H1 (cell line): ENCODE data around the gene CYB5R2. TPM values are rescaled to one million over a fixed set of nuclear protein-coding genes. Genes with fewer than 3 reads are reported as not detected.

Experiments
- CTCF ChIA-PET: fragments of 300-600 bp; sonication (Branson Sonifier 250); formaldehyde crosslinking; loops from one replicate; lab custom pipeline; 2021; ENCODE audit not compliant: partially characterized antibody; lab: Charles Lee
- POLR2A ChIA-PET: fragments of 300-600 bp; sonication (Branson Sonifier 250); formaldehyde crosslinking; loops from one replicate; lab custom pipeline; 2021; ENCODE audit warnings: inconsistent platforms; ENCODE audit not compliant: partially characterized antibody; lab: Charles Lee
- DNase-seq, 2 experiments: peaks; one replicate each; pipeline versions ENCODE4 v3.0.0 to v3.0.0-alpha.2; 2010 to 2022; ENCODE audit warnings: low spot score in 2 of 2, low read depth in 1 of 2, mixed read lengths in 1 of 2
- FAIRE-seq: peaks from 2 replicates; lab custom pipeline; 2011; peaks lifted over from hg19 to GRCh38; lab: Jason Lieb, UNC
- H2AFZ ChIP-seq: 2 replicates; pipeline ENCODE4 v1.8.1; 2012; ENCODE audit warnings: low read length, inconsistent platforms
- H2AK5ac ChIP-seq: 2 replicates; pipeline ENCODE4 v1.6.1; 2013; ENCODE audit warnings: low read depth, low read length
- H2BK120ac ChIP-seq: replicated peaks from 2 replicates; pipeline ENCODE3; 2013; ENCODE audit warnings: low read depth, low read length, inconsistent platforms
- H2BK12ac ChIP-seq: 2 replicates; pipeline ENCODE4 v1.6.1; 2013; ENCODE audit warnings: low read depth, low read length
- H2BK15ac ChIP-seq: 2 replicates; pipeline ENCODE4 v1.6.1; 2013; ENCODE audit warnings: low read length
- H2BK20ac ChIP-seq: 2 replicates; pipeline ENCODE4 v1.6.1; 2013; ENCODE audit warnings: low read length
- H2BK5ac ChIP-seq: 2 replicates; pipeline ENCODE4 v1.6.1; 2013; ENCODE audit warnings: low read depth, low read length
- H3K14ac ChIP-seq: 2 replicates; pipeline ENCODE4 v1.6.1; 2013; ENCODE audit warnings: inconsistent platforms; ENCODE audit not compliant: insufficient read length
- H3K18ac ChIP-seq: 2 replicates; pipeline ENCODE4 v1.6.1; 2013; ENCODE audit warnings: low read length; ENCODE audit errors: extremely low read depth
- H3K23ac ChIP-seq: 2 replicates; pipeline ENCODE4 v1.6.1; 2013; ENCODE audit warnings: inconsistent platforms; ENCODE audit not compliant: insufficient read length
- H3K23me2 ChIP-seq: 2 replicates; pipeline ENCODE4 v1.6.1; 2013; ENCODE audit warnings: low read depth, low read length
- H3K27ac ChIP-seq: 2 replicates; pipeline ENCODE4 v1.6.1; 2011; ENCODE audit warnings: low read depth, low read length, inconsistent platforms
- H3K27me3 ChIP-seq, 4 experiments: replicated peaks in 1 of 4; 1 replicate in 1 of 4; 2 replicates in 3 of 4; pipeline versions ENCODE4 v1.6.1 to v1.8.1; 2011 to 2013; ENCODE audit warnings: low read length in 3 of 4, mild to moderate bottlenecking in 3 of 4, inconsistent platforms in 2 of 4, mixed read lengths in 2 of 4, moderate library complexity in 1 of 4; ENCODE audit not compliant: control insufficient read depth in 3 of 4, insufficient read depth in 3 of 4; ENCODE audit errors: extremely low read depth in 1 of 4
- H3K36me3 ChIP-seq, 4 experiments: 2 replicates each; pipeline versions ENCODE4 v1.6.1 to v1.8.1; 2011 to 2013; ENCODE audit warnings: mild to moderate bottlenecking in 4 of 4, low read length in 3 of 4, moderate library complexity in 2 of 4, control low read depth in 1 of 4, inconsistent platforms in 1 of 4; ENCODE audit not compliant: insufficient read depth in 4 of 4, control insufficient read depth in 2 of 4
- H3K4ac ChIP-seq: replicated peaks from 2 replicates; pipeline ENCODE3; 2013; ENCODE audit warnings: low read length, low read depth, mixed read lengths, inconsistent platforms; ENCODE audit not compliant: insufficient read length
- H3K4me1 ChIP-seq, 4 experiments: replicated peaks in 1 of 4; 1 replicate in 1 of 4; 2 replicates in 3 of 4; pipeline versions ENCODE4 v1.6.1 to v1.8.1; 2011 to 2013; ENCODE audit warnings: low read length in 3 of 4, inconsistent platforms in 2 of 4, mixed read lengths in 1 of 4; ENCODE audit not compliant: insufficient read depth in 4 of 4, control insufficient read depth in 3 of 4
- H3K4me2 ChIP-seq, 2 experiments: 2 replicates each; pipeline versions ENCODE4 v1.6.1 to v1.8.1; 2011 to 2013; ENCODE audit warnings: low read depth in 2 of 2, low read length in 2 of 2, control low read depth in 1 of 2, inconsistent platforms in 1 of 2, mild to moderate bottlenecking in 1 of 2; ENCODE audit not compliant: insufficient read depth in 1 of 2
- H3K4me3 ChIP-seq, 4 experiments: fragments of 200-600, 300-600 bp in 1 of 4; sonication (generic), shearing (Covaris generic), sonication (Bioruptor Twin) in 1 of 4; 2 replicates each; pipeline versions ENCODE4 v1.5.1 to v1.8.1; 2011 to 2016; ENCODE audit warnings: low read length in 4 of 4, low read depth in 3 of 4, control low read depth in 2 of 4, inconsistent platforms in 2 of 4, mild to moderate bottlenecking in 2 of 4, mixed read lengths in 1 of 4, moderate library complexity in 1 of 4; ENCODE audit not compliant: insufficient read depth in 2 of 4; ENCODE audit errors: extremely low read depth in 1 of 4
- H3K56ac ChIP-seq: replicated peaks from 2 replicates; pipeline ENCODE3; 2013; ENCODE audit warnings: low read depth, mild to moderate bottlenecking, mixed read lengths, low read length, inconsistent platforms; ENCODE audit not compliant: insufficient read length
- H3K79me1 ChIP-seq: 2 replicates; pipeline ENCODE4 v1.6.1; 2013; ENCODE audit warnings: low read depth, low read length, control low read depth
- H3K79me2 ChIP-seq, 2 experiments: 2 replicates each; pipeline versions ENCODE4 v1.6.1 to v1.8.1; 2012 to 2013; ENCODE audit warnings: low read length in 2 of 2, mild to moderate bottlenecking in 2 of 2, inconsistent platforms in 1 of 2; ENCODE audit not compliant: insufficient read depth in 2 of 2, control insufficient read depth in 1 of 2
- H3K9ac ChIP-seq, 4 experiments: replicated peaks in 1 of 4; 1 replicate in 1 of 4; 2 replicates in 3 of 4; pipeline versions ENCODE4 v1.6.1 to v1.8.1; 2011 to 2013; ENCODE audit warnings: low read depth in 3 of 4, low read length in 3 of 4, control low read depth in 2 of 4, mild to moderate bottlenecking in 2 of 4, moderate library complexity in 2 of 4, inconsistent platforms in 1 of 4; ENCODE audit errors: extremely low read depth in 1 of 4
- H3K9me3 ChIP-seq, 2 experiments: 2 replicates each; pipeline versions ENCODE4 v1.6.1 to v1.8.1; 2012 to 2013; ENCODE audit warnings: mild to moderate bottlenecking in 2 of 2, moderate library complexity in 2 of 2, control low read depth in 1 of 2, inconsistent platforms in 1 of 2, low read depth in 1 of 2, low read length in 1 of 2, mixed read lengths in 1 of 2; ENCODE audit not compliant: insufficient read depth in 2 of 2
- H4K20me1 ChIP-seq, 2 experiments: replicated peaks in 1 of 2; 2 replicates each; pipeline versions ENCODE3 to v1.8.1; 2011 to 2013; ENCODE audit warnings: inconsistent platforms in 2 of 2, low read length in 2 of 2, mild to moderate bottlenecking in 1 of 2; ENCODE audit not compliant: insufficient read depth in 2 of 2, control insufficient read depth in 1 of 2
- H4K5ac ChIP-seq: 2 replicates; pipeline ENCODE4 v1.6.1; 2013; ENCODE audit warnings: low read length, low read depth, mixed read lengths, inconsistent platforms; ENCODE audit not compliant: insufficient read length
- H4K8ac ChIP-seq: 2 replicates; pipeline ENCODE4 v1.8.0; 2013; ENCODE audit warnings: mild to moderate bottlenecking, moderate library complexity, low read length, inconsistent platforms; ENCODE audit not compliant: insufficient read depth; ENCODE audit errors: extremely low read depth
- H4K91ac ChIP-seq: replicated peaks from 2 replicates; pipeline ENCODE3; 2013; ENCODE audit warnings: low read length, mixed read lengths, inconsistent platforms; ENCODE audit not compliant: insufficient read length
- CBX5 ChIP-seq: fragments of 300-800, 300-1000 bp; sonication (generic); IDR thresholded peaks from 2 replicates; pipeline ENCODE4 v1.7.1; 2016; ENCODE audit warnings: antibody characterized with exemption, low read length, low read depth
- CEBPB ChIP-seq: IDR thresholded peaks from 2 replicates; pipeline ENCODE4 v1.6.1; 2012; ENCODE audit warnings: low read depth, low read length
- CREB1 ChIP-seq: IDR thresholded peaks from 2 replicates; pipeline ENCODE4 v1.6.1; 2012; ENCODE audit warnings: inconsistent platforms
- E2F6 ChIP-seq: IDR thresholded peaks from 2 replicates; pipeline ENCODE4 v1.6.1; 2012; ENCODE audit warnings: inconsistent platforms
- EP300 ChIP-seq, 2 experiments: IDR thresholded peaks; 1 replicate in 1 of 2; 2 replicates in 1 of 2; pipeline ENCODE4 v1.6.1; 2011 to 2012; ENCODE audit warnings: low read depth in 2 of 2, low read length in 2 of 2, mild to moderate bottlenecking in 2 of 2, borderline replicate concordance in 1 of 2, inconsistent platforms in 1 of 2, moderate library complexity in 1 of 2
- JUN ChIP-seq: IDR thresholded peaks from 2 replicates; pipeline ENCODE4 v1.6.1; 2011; ENCODE audit warnings: low read depth, mild to moderate bottlenecking, improper control_type of control experiment, low read length
- JUND ChIP-seq: IDR thresholded peaks from 2 replicates; pipeline ENCODE4 v1.6.1; 2011; ENCODE audit warnings: mild to moderate bottlenecking, improper control_type of control experiment, low read length
- RAD21 ChIP-seq, 2 experiments: IDR thresholded peaks in 1 of 2; conservative IDR thresholded peaks in 1 of 2; 2 replicates each; pipeline ENCODE4 v1.6.1; 2011; ENCODE audit warnings: low read depth in 2 of 2, low read length in 2 of 2, improper control_type of control experiment in 1 of 2, inconsistent platforms in 1 of 2, mild to moderate bottlenecking in 1 of 2, moderate library complexity in 1 of 2
- RBBP5 ChIP-seq: IDR thresholded peaks from 2 replicates; pipeline ENCODE4 v1.7.1; 2012; ENCODE audit warnings: low read depth, mild to moderate bottlenecking, inconsistent platforms, low read length, moderate library complexity, borderline replicate concordance
- RNF2 ChIP-seq: fragments of 200-900, 300-1000 bp; sonication (generic); IDR thresholded peaks from 2 replicates; pipeline ENCODE4 v1.7.1; 2016; ENCODE audit warnings: borderline replicate concordance, low read depth, mild to moderate bottlenecking, antibody characterized with exemption, low read length; ENCODE audit not compliant: poor library complexity, severe bottlenecking; ENCODE audit errors: missing control alignments
- SP4 ChIP-seq: IDR thresholded peaks from 2 replicates; pipeline ENCODE4 v1.6.1; 2012; ENCODE audit warnings: low read length, inconsistent platforms
- SUZ12 ChIP-seq: fragments of 200-600 bp; sonication (generic); IDR thresholded peaks from 2 replicates; pipeline ENCODE4 v1.6.1; 2012; ENCODE audit warnings: mild to moderate bottlenecking, inconsistent platforms, low read length, moderate library complexity, mixed read lengths
- WGBS, 2 experiments: shearing (Covaris generic) in 1 of 2; methylation state at CpG; one replicate each; pipeline versions ENCODE4 v1.1.6 to v1.1.7; 2013 to 2015; ENCODE audit warnings: low lambda C conversion rate in 2 of 2, mixed read lengths in 2 of 2, inconsistent platforms in 1 of 2, low coverage in 1 of 2, missing lambda C conversion rate in 1 of 2; ENCODE audit not compliant: insufficient replicate concordance in 2 of 2, insufficient coverage in 1 of 2, insufficient read length in 1 of 2; ENCODE audit errors: extremely low coverage in 1 of 2, missing lambda C conversion rate in 1 of 2; 5-methylcytosine and 5-hydroxymethylcytosine counted together
- polyA plus RNA-seq, 7 experiments: library from polyadenylated mRNA; depleted of rRNA in 3 of 7; stranded (reverse) in 5 of 7; unstranded in 2 of 7; fragments of >200 nt in 5 of 7; fragments of 200-250 nt in 2 of 7; gene quantifications; 1 replicate in 5 of 7; 2 replicates in 1 of 7; 4 replicates in 1 of 7; pipeline versions ENCODE4 v1.2.1 to v1.2.3, GENCODE V29; 2011 to 2013; ENCODE audit warnings: missing spikeins in 2 of 7, mixed read lengths in 2 of 7
- total RNA-seq: library from RNA; stranded (reverse); fragmentation: NEBNext Ultra II Directional; extraction: Animal tissue kit (Norgen Biotek cat#: 25700); gene quantifications from 2 replicates; pipeline ENCODE4 v1.2.1, GENCODE V29; 2021

CYB5R2 gene
- total and polyA plus RNA-seq, 2 of the 8 experiments (the other 6 are each of a cell fraction or from before 2014, with no cell fraction given), result 53.0 to 55.9 TPM

DNA sequence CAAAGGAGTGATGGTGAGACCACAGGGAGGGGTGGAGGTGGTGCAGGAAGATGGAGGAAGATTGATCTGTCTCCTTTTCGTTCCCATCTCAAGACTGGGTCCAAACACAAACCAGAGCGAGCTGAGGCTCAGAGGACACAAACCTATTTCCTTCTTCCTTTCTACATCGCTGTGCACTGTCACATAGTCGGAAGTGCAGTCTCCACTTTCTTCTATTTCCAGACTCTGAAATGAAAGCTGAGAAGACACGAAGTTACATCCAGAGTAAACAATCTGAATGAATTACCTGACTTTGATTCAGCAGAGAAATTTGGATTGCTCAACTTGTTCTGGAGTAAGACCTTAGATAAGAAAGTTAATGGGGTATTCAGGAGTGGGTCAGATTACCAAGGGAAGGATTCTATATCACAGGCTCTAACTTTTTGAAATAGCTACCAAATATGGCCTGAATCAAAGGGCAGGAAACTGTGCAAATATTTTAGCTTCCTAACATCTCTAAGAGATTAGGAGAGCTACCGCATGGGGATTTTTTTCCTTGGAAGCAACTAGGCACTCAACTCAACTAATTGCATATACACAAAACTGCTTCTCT, 18.6 kb upstream of the CYB5R2 start:
- Histone ChIP-seq H2BK12ac (no peak overlapping the region), H3K79me2 (no peaks in the 10 kb centered on the region), H3K9me3 (no peaks in the 10 kb centered on the region), H3K27ac (no peak overlapping the region), H2AFZ (no peak overlapping the region; the same call in 1 of the 2 replicates), H4K91ac (no peak overlapping the region), H3K27me3 (no peaks in the 10 kb centered on the region), H4K5ac (no peak overlapping the region), H3K23ac (no peak overlapping the region), H4K20me1 (no peaks in the 10 kb centered on the region), H4K8ac (no peak overlapping the region), H2BK5ac (no peak overlapping the region), H2BK20ac (no peak overlapping the region), H2BK15ac (no peak overlapping the region), H2BK120ac (no peak overlapping the region), H3K4me2 (no peak overlapping the region), H3K4ac (no peak overlapping the region), H3K36me3 (no peaks in the 10 kb centered on the region), H2AK5ac (no peak overlapping the region), H3K4me3 (no peak overlapping the region), H3K14ac (no peak overlapping the region), H3K23me2 (no peaks in the 10 kb centered on the region), H3K56ac (no peak overlapping the region), H3K9ac (no peak overlapping the region), H3K79me1 (no peaks in the 10 kb centered on the region), H3K4me1 (peaks cover 0 to 4% (median 0%) of the 10 kb centered on the region in 4 experiments; a peak in 1 of 7 replicates), H3K18ac (no peak overlapping the region)
- WGBS, 2 experiments, result 87% methylated on average over 6 of the region's 6 CpGs; no CpG with 5 or more reads in 1 of the 2 experiments
- no peak for DNase-seq
- no peak for FAIRE-seq
- CTCF ChIA-PET, result interaction anchor here (1.0 to 3.0 kb wide), 10 partner anchors 10 to 414 kb away, joined by 3 to 18 read pairs (median 6); partner anchors contain the start of gene PPFIBP2
- POLR2A ChIA-PET, result interaction anchor here (0.8 to 1.8 kb wide), 2 partner anchors 18 to 21 kb away, joined by 3 to 5 read pairs; partner anchors contain the start of gene CYB5R2
- no peak for TF ChIP-seq JUND
- TF ChIP-seq RAD21 (IDR thresholded peaks at IDR 0.05 in 1 of 2, conservative IDR thresholded peaks at IDR 0.05 in 1 of 2; ENCODE audit: low read depth in 2 of 2, low read length in 2 of 2), result no peak
- no peak for TF ChIP-seq JUN
- TF ChIP-seq EP300 (IDR thresholded peaks at IDR 0.05; ENCODE audit: borderline replicate concordance in 1 of 2, low read depth in 2 of 2, low read length in 2 of 2), result no peak
- TF ChIP-seq SUZ12, result no peak
- no peak for TF ChIP-seq CREB1
- no peak for TF ChIP-seq E2F6
- no peak for TF ChIP-seq CEBPB
- no peak for TF ChIP-seq RNF2
- no peak for TF ChIP-seq CBX5
- no peak for TF ChIP-seq SP4
- TF ChIP-seq RBBP5, result no peak
